Caco-2 (cell line): ENCODE data around the gene NUBP1. TPM values are rescaled to one million over a fixed set of nuclear protein-coding genes. Genes with fewer than 3 reads are reported as not detected.
"Not testable (repeated sequence)": the region's sequence is repeated elsewhere in the genome, so short reads cannot be mapped to it uniquely, and the experiment has no call there.

Experiments
- BruUV-seq: library from RNA; stranded (reverse); fragments of 400-500 nt; replicated peaks from 2 replicates; lab custom pipeline; 2021; lab: Mats Ljungman, UMichigan
- CTCF ChIA-PET: fragments of 300-600 bp; sonication (Branson Sonifier 250); formaldehyde crosslinking; loops from one replicate; lab custom pipeline; 2022; ENCODE audit warnings: antibody characterized with exemption; lab: Charles Lee
- POLR2A ChIA-PET: fragments of 300-600 bp; sonication (Branson Sonifier 250); formaldehyde crosslinking; loops from one replicate; lab custom pipeline; 2022; ENCODE audit warnings: antibody characterized with exemption; lab: Charles Lee
- DNase-seq, 2 experiments: peaks; one replicate each; pipeline versions ENCODE4 v3.0.0 to v3.0.0-alpha.2; 2020 to 2022
- H3K27me3 ChIP-seq: replicated peaks from 2 replicates; pipeline ENCODE4 v1.6.0; 2011; ENCODE audit warnings: low read length; ENCODE audit not compliant: control insufficient read depth, insufficient read depth
- H3K36me3 ChIP-seq: 2 replicates; pipeline ENCODE4 v1.5.1; 2011; ENCODE audit warnings: low read length; ENCODE audit not compliant: control insufficient read depth, insufficient read depth
- H3K4me1 ChIP-seq: fragments of 250-450 bp; sonication (Bioruptor Pico); 2 replicates; pipeline ENCODE4 v1.5.1; 2020; ENCODE audit warnings: mild to moderate bottlenecking
- H3K4me3 ChIP-seq: 2 replicates; pipeline ENCODE4 v1.5.1; 2011; ENCODE audit warnings: low read depth, mild to moderate bottlenecking, control low read depth, low read length
- H3K9me3 ChIP-seq: fragments of 250-450 bp; sonication (Bioruptor Pico); 2 replicates; pipeline ENCODE4 v1.5.1; 2020; ENCODE audit warnings: mild to moderate bottlenecking, moderate library complexity
- H3K27ac Mint-ChIP-seq: one replicate; pipeline ENCODE4 v1.8.0; 2022; ENCODE audit warnings: mixed read lengths; ENCODE audit not compliant: unreplicated experiment
- H3K27me3 Mint-ChIP-seq: one replicate; pipeline ENCODE4 v1.8.0; 2022; ENCODE audit warnings: mixed read lengths; ENCODE audit not compliant: insufficient read depth, unreplicated experiment
- H3K36me3 Mint-ChIP-seq: one replicate; pipeline ENCODE4 v1.8.0; 2022; ENCODE audit warnings: mild to moderate bottlenecking, mixed read lengths; ENCODE audit not compliant: insufficient read depth, unreplicated experiment
- H3K4me1 Mint-ChIP-seq: one replicate; pipeline ENCODE4 v1.8.0; 2022; ENCODE audit warnings: low read depth, mixed read lengths; ENCODE audit not compliant: unreplicated experiment
- H3K4me3 Mint-ChIP-seq: one replicate; pipeline ENCODE4 v1.8.0; 2022; ENCODE audit warnings: mild to moderate bottlenecking, moderate library complexity, mixed read lengths; ENCODE audit not compliant: unreplicated experiment
- H3K9me3 Mint-ChIP-seq: one replicate; pipeline ENCODE4 v1.8.0; 2022; ENCODE audit warnings: mixed read lengths; ENCODE audit not compliant: unreplicated experiment
- intact Hi-C: fragments of 100-400 bp; cut with micrococcal nuclease; formaldehyde crosslinking; loops from one replicate; pipeline ENCODE4 v1.10.0; 2022; ENCODE audit not compliant: unreplicated experiment
- total RNA-seq: library from RNA; stranded (reverse); gene quantifications from 2 replicates; pipeline ENCODE4 v1.2.3, GENCODE V29; 2022
- TF ChIP-seq, protein P1 (sequence below), 2 experiments: fragments of 200-600 bp in 1 of 2; IDR thresholded peaks; 1 replicate in 1 of 2; 2 replicates in 1 of 2; pipeline versions ENCODE4 v1.5.1 to v1.8.0; 2011 to 2022; ENCODE audit warnings: antibody characterized with exemption in 1 of 2, control low read depth in 1 of 2, inconsistent platforms in 1 of 2, low read depth in 1 of 2, low read length in 1 of 2, mild to moderate bottlenecking in 1 of 2, moderate library complexity in 1 of 2; ENCODE audit not compliant: insufficient read depth in 1 of 2, severe bottlenecking in 1 of 2, unreplicated experiment in 1 of 2

Gene NUBP1
- total RNA-seq, 1 experiment from 2014 or later: 25.3 TPM

DNA sequence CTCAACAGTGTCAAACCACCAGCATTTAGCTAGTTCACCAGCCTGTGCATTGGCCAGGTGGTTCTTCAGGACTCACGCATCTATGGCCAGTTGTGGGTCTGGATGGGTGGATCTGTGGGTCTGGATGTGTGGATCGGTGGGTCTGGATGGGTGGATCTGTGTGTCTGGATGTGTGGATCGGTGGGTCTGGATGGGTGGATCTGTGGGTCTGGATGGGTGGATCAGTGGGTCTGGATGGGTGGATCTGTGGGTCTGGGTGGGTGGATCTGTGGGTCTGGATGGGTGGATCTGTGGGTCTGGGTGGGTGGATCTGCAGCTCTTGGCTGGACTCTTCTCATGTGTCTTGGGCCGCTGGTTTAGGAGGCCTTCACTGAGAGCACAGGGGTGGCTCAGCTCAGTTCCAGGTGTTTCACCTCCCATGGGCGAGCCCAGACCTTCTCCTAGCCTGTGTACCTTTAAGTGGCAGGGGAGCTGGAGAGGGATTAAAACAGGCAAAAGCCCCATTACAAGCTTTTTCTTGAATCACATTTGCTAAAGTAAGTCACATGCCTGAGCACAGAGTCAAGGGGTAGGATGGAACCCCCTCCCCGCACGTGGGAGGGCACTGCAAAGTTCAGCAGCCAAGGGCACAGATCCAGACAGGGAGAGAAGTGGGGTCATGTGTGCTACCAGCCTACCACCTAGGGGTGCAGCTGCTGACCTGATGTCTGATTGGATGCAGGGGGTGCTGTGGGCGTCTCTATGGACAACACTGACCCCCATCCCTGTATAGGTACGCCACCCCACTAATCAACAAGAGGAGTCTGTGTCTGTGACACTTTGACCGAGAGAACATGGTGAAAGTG lies 3.4 kb upstream of the NUBP1 start:
- Histone ChIP-seq H3K9me3 (no peaks in the 10 kb centered on the region), H3K4me3 (no peak overlapping the region), H3K27me3 (no peaks in the 10 kb centered on the region), H3K36me3 (no peaks in the 10 kb centered on the region), H3K4me1 (peaks cover 18% of the 10 kb centered on the region)
- POLR2A ChIA-PET: no interaction called here
- intact Hi-C loops: loop anchor here (5.0 to 10.0 kb wide), 3 partner anchors 75 to 173 kb away; no protein-coding TSS in a partner anchor
- H3K9me3 Mint-ChIP-seq: no peaks in the 10 kb centered on the region
- no peak overlapping the region for H3K4me3 Mint-ChIP-seq
- H3K27ac Mint-ChIP-seq: no peak overlapping the region
- CTCF ChIA-PET: interaction anchor here (1.0 kb wide), 1 partner anchor 225 kb away, joined by 3 read pairs; no protein-coding TSS in a partner anchor
- H3K4me1 Mint-ChIP-seq: peaks cover 12% of the 10 kb centered on the region
- peaks cover 9% of the 10 kb centered on the region for H3K36me3 Mint-ChIP-seq
- no peak for DNase-seq
- TF ChIP-seq, protein P1, sequence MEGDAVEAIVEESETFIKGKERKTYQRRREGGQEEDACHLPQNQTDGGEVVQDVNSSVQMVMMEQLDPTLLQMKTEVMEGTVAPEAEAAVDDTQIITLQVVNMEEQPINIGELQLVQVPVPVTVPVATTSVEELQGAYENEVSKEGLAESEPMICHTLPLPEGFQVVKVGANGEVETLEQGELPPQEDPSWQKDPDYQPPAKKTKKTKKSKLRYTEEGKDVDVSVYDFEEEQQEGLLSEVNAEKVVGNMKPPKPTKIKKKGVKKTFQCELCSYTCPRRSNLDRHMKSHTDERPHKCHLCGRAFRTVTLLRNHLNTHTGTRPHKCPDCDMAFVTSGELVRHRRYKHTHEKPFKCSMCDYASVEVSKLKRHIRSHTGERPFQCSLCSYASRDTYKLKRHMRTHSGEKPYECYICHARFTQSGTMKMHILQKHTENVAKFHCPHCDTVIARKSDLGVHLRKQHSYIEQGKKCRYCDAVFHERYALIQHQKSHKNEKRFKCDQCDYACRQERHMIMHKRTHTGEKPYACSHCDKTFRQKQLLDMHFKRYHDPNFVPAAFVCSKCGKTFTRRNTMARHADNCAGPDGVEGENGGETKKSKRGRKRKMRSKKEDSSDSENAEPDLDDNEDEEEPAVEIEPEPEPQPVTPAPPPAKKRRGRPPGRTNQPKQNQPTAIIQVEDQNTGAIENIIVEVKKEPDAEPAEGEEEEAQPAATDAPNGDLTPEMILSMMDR (IDR thresholded peaks at IDR 0.05; ENCODE audit: insufficient read depth in 1 of 2, low read depth in 1 of 2, low read length in 1 of 2, severe bottlenecking in 1 of 2, unreplicated experiment in 1 of 2): no peak
- no peaks in the 10 kb centered on the region for H3K27me3 Mint-ChIP-seq
- BruUV-seq: no TSS peak

GRCh38 chr16:10740845-10741208 lies 2.8 kb upstream of the NUBP1 start:
- DNase-seq: no peak
- peaks cover 18% of the 10 kb centered on the region for H3K4me1 ChIP-seq
- no peaks in the 10 kb centered on the region for H3K36me3 ChIP-seq
- intact Hi-C loops: no loop called here
- Mint-ChIP-seq H3K27me3 (no peaks in the 10 kb centered on the region), H3K4me1 (peaks cover 12% of the 10 kb centered on the region), H3K9me3 (no peaks in the 10 kb centered on the region), H3K4me3 (no peak overlapping the region), H3K27ac (no peak overlapping the region), H3K36me3 (peaks cover 9% of the 10 kb centered on the region)
- BruUV-seq: no TSS peak
- ChIA-PET POLR2A (no interaction called here), CTCF (interaction anchor here (1.0 kb wide), 1 partner anchor 226 kb away, joined by 3 read pairs; no protein-coding TSS in a partner anchor)
- no peaks in the 10 kb centered on the region for H3K27me3 ChIP-seq
- H3K4me3 ChIP-seq: no peak overlapping the region
- no peaks in the 10 kb centered on the region for H3K9me3 ChIP-seq
- TF ChIP-seq, protein P1 (IDR thresholded peaks at IDR 0.05; ENCODE audit: insufficient read depth in 1 of 2, low read depth in 1 of 2, low read length in 1 of 2, severe bottlenecking in 1 of 2, unreplicated experiment in 1 of 2): no peak

DNA sequence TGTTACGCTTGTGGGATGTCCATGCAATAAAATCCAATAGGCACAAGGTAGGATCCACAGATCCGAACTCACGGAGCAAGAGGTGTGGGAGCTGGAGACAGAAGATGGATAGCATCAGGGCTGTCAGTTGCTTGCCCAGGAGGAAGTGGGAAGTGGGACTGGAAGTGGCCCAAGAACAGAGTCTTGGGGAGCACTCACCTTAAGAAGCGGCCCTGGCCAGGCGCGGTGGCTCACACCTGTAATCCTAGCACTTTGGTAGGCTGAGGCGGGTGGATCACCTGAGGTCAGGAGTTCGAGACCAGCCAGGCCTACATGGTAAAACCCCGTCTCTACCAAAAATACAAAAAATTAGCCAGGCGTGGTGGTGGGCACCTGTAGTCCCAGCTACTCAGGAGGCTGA lies 2.4 kb upstream of the NUBP1 start:
- H3K9me3 Mint-ChIP-seq, CTCF ChIA-PET, H3K4me3 Mint-ChIP-seq, H3K4me3 ChIP-seq, H3K27me3 ChIP-seq, H3K27me3 Mint-ChIP-seq, BruUV-seq, H3K27ac Mint-ChIP-seq, POLR2A ChIA-PET, H3K9me3 ChIP-seq, intact Hi-C loops, H3K36me3 ChIP-seq, H3K36me3 Mint-ChIP-seq, DNase-seq: not testable (repeated sequence)
- peaks cover 12% of the 10 kb centered on the region for H3K4me1 Mint-ChIP-seq
- peaks cover 18% of the 10 kb centered on the region for H3K4me1 ChIP-seq
